Fibroblast of skin of right biceps (primary cell): ENCODE results near the gene DBNDD1.
"Not testable (repeated sequence)": the region's sequence is repeated elsewhere in the genome, so short reads cannot be mapped to it uniquely, and the experiment has no call there.

Source experiments
- DNase-seq: peaks from one replicate; pipeline ENCODE4 v3.0.0-alpha.2; 2013

The DBNDD1 gene

GRCh38 chr16:90018652-90019542, at the start of gene DBNDD1:
Gene DBNDD1 (minus strand): TSS chr16:90019456. CDS start chr16:90019341, 115 bp downstream.
- DNase-seq, result no peak

GRCh38 chr16:90061437-90061836, 42.2 kb upstream of the DBNDD1 start:
- DNase-seq, result no peak

GRCh38 chr16:90057738-90058173, 38.5 kb upstream of the DBNDD1 start:
- DNase-seq, result peak; percentile 84

- not testable (repeated sequence) for DNase-seq
Observed at GRCh38 chr16:90056521-90056920, 37.3 kb upstream of the DBNDD1 start.

- no peak for DNase-seq
Observed at GRCh38 chr16:90055371-90055770, 36.1 kb upstream of the DBNDD1 start.

- DNase-seq, result no peak
Observed at GRCh38 chr16:90054554-90054953, 35.3 kb upstream of the DBNDD1 start.

- DNase-seq, result no peak
Observed at GRCh38 chr16:90053902-90054500, 34.7 kb upstream of the DBNDD1 start.

- no peak for DNase-seq
Observed at GRCh38 chr16:90050969-90051368, 31.7 kb upstream of the DBNDD1 start.

- no peak for DNase-seq
Observed at GRCh38 chr16:90048737-90049330, 29.6 kb upstream of the DBNDD1 start.

GRCh38 chr16:90048347-90048722, 29.1 kb upstream of the DBNDD1 start:
- no peak for DNase-seq

- DNase-seq, result no peak
Observed at GRCh38 chr16:90047714-90048346, 28.6 kb upstream of the DBNDD1 start.

- DNase-seq, result no peak
Observed at GRCh38 chr16:90046971-90047713, 27.9 kb upstream of the DBNDD1 start.

GRCh38 chr16:90046122-90046970, 27.1 kb upstream of the DBNDD1 start:
- no peak for DNase-seq

GRCh38 chr16:90044111-90044551, 24.9 kb upstream of the DBNDD1 start:
- DNase-seq, result no peak

GRCh38 chr16:90043526-90043925, 24.3 kb upstream of the DBNDD1 start:
- no peak for DNase-seq

GRCh38 chr16:90042946-90043514, 23.8 kb upstream of the DBNDD1 start:
- no peak for DNase-seq

GRCh38 chr16:90041896-90042473, 22.7 kb upstream of the DBNDD1 start:
- no peak for DNase-seq

- DNase-seq, result no peak
Observed at GRCh38 chr16:90040152-90041023, 21.1 kb upstream of the DBNDD1 start.

- DNase-seq, result no peak
Observed at GRCh38 chr16:90037276-90037675, 18.0 kb upstream of the DBNDD1 start.

- DNase-seq, result no peak
Observed at GRCh38 chr16:90035902-90036301, 16.6 kb upstream of the DBNDD1 start.
